Breast epithelium (tissue), 3 donors: ENCODE measurements around the gene DNAH17.

ENCODE experiments used
- CTCF ChIP-seq, 3 donors: fragments of 450-650 bp; IDR thresholded peaks; one replicate each; pipeline ENCODE4 v1.5.1; 2016 to 2017; ENCODE audit warnings: antibody characterized with exemption in 3 of 3, mild to moderate bottlenecking in 3 of 3, moderate library complexity in 3 of 3
- POLR2A ChIP-seq: fragments of 450-650 bp; IDR thresholded peaks from one replicate; pipeline ENCODE4 v1.6.1; 2016; ENCODE audit warnings: antibody characterized with exemption, mild to moderate bottlenecking, moderate library complexity

DNA sequence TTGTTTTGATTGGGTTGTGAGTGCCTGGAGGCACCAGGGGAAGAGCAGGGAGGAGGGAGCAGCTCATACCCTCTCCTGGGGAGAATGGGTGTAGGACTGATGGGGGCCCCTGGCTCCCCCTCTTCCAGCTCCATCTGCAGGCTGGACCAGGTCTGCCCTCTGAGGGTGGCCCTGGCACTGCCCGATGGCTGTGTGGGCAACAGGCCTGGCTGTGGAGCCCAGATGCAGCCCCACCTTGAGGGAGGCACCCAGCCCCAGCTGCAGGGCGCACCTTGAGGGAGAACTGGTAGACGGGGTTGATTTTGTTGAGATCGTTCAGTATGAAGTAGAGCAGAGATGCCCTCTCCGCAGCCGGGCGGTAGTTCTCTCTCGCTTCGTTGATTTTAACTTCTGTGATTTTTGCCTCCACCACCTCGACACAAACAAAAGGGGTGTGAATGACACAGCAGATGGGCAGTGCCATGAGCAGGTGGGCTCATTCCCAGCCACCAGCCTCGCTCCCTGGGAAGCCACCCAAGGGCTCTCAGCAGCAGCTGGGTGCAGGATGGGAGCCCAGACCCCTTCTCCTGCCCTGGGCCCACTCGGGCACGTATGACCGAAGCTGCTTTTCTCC is 127.1 kb downstream of the DNAH17 start:
- no peak for TF ChIP-seq CTCF (IDR thresholded peaks at IDR 0.05)
- no peak for TF ChIP-seq POLR2A
